GM21447 (cell line): ENCODE measurements around the gene ZNF76.

Source experiments
- ATAC-seq: cut with Tn5 transposase; IDR thresholded peaks from one replicate; pipeline ENCODE4 v1.9.1; 2021; ENCODE audit not compliant: unreplicated experiment

Gene ZNF76

GRCh38 chr6:35236223-35236622, 23.3 kb upstream of the ZNF76 start:
- no peak for ATAC-seq

- no peak for ATAC-seq
Observed at GRCh38 chr6:35237476-35237875, 22.1 kb upstream of the ZNF76 start.

GRCh38 chr6:35238843-35239289, 20.7 kb upstream of the ZNF76 start:
- ATAC-seq: no peak

- ATAC-seq: no peak
Observed at GRCh38 chr6:35239581-35239980, 20.0 kb upstream of the ZNF76 start.

GRCh38 chr6:35240838-35241801, 18.4 kb upstream of the ZNF76 start:
- no peak for ATAC-seq

GRCh38 chr6:35242486-35242885, 17.0 kb upstream of the ZNF76 start:
- no peak for ATAC-seq

- ATAC-seq: no peak
Observed at GRCh38 chr6:35242906-35243305, 16.6 kb upstream of the ZNF76 start.

- ATAC-seq: no peak
Observed at GRCh38 chr6:35243386-35243958, 16.1 kb upstream of the ZNF76 start.

GRCh38 chr6:35244551-35244950, 15.0 kb upstream of the ZNF76 start:
- no peak for ATAC-seq

- peak; percentile 75 for ATAC-seq
Observed at GRCh38 chr6:35247642-35248231, 11.8 kb upstream of the ZNF76 start.

GRCh38 chr6:35248300-35248699, 11.2 kb upstream of the ZNF76 start:
- ATAC-seq: no peak

GRCh38 chr6:35248965-35249364, 10.6 kb upstream of the ZNF76 start:
- no peak for ATAC-seq

- no peak for ATAC-seq
Observed at GRCh38 chr6:35251949-35252348, 7.6 kb upstream of the ZNF76 start.

- ATAC-seq: no peak
Observed at GRCh38 chr6:35253249-35253648, 6.3 kb upstream of the ZNF76 start.

- no peak for ATAC-seq
Observed at GRCh38 chr6:35258336-35258735, 1.2 kb upstream of the ZNF76 start.

GRCh38 chr6:35258858-35259193, 709 bp upstream of the ZNF76 start:
- ATAC-seq: no peak

GRCh38 chr6:35259948-35260590, 534 bp downstream of the ZNF76 start:
- ATAC-seq: peak; percentile 42

GRCh38 chr6:35260591-35261570, 1.3 kb downstream of the ZNF76 start:
- ATAC-seq: no peak

GRCh38 chr6:35262596-35262995, 3.1 kb downstream of the ZNF76 start:
- ATAC-seq: no peak

- no peak for ATAC-seq
Observed at GRCh38 chr6:35264550-35265274, 5.2 kb downstream of the ZNF76 start.
